ENCODE measurements around the gene THAP4.

Gene THAP4

DNA sequence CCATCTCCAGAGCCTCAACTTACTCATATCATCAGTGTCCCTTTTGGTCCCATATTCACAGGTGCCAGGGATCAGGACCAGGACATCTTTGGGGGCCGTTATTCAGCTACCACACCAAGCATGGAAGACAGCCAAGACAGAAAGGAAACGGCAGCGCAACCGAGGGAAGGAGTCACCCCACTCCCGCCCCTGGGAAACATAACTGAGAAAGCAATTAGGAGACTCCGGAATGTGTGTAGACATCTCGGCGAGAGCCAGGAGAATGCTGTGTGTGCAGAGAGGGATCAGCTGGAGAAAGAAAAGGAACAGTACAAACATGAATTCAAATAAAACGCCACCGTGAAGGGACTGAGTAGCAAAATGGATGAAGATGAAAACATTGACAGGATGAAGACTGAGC lies 91.9 kb downstream of the THAP4 start:
- DNase-seq: no peak

- no peak for DNase-seq
Observed at GRCh38 chr2:241542278-241542605, 94.7 kb downstream of the THAP4 start.

GRCh38 chr2:241541564-241542277 lies 95.2 kb downstream of the THAP4 start:
- DNase-seq: no peak

GRCh38 chr2:241540771-241541561 lies 96.0 kb downstream of the THAP4 start:
- DNase-seq: peak; percentile 45 to 50

GRCh38 chr2:241540401-241540770 lies 96.6 kb downstream of the THAP4 start:
- no peak for DNase-seq

GRCh38 chr2:241539616-241540374 lies 97.2 kb downstream of the THAP4 start:
- DNase-seq: no peak

DNA sequence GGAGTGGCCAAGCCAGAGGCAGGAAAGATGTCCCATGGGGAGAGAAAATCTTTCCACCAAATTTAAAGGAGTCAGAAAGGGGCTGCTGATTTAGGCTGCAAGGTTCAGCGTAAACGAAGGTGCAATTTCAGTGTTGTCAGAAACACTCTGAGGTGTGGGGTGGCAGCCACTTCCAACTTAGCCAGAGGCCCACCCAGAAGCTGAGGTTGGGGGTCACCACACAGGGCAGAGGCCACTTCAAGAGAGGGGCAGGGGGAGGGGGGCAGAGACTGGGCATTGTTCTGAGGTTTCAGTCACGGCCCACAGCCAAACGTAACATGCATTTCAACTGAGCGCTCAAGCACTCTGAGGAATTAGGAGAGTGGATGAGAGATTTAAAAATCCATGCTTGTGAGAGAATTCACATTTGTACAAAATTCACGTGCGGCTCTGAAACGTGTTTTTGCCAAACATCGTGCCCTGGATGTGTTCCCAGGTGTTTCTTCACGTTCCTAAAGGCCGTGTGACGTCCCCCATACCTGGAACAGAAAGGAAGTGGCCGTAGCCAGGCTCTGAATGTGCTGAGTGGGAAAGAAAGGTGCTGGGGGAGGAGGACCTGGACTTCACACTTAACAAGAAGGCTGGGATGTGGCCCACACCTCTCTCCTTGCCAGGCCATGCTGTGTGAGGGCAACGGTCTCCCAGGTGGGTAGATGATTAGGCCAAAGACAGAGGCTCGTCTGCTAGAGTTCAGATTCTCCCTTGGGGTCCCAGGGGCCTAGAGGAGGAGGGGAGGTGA lies 97.9 kb downstream of the THAP4 start:
- no peak for DNase-seq

- no peak for DNase-seq
Observed at GRCh38 chr2:241535871-241536655, 100.9 kb downstream of the THAP4 start.

DNA sequence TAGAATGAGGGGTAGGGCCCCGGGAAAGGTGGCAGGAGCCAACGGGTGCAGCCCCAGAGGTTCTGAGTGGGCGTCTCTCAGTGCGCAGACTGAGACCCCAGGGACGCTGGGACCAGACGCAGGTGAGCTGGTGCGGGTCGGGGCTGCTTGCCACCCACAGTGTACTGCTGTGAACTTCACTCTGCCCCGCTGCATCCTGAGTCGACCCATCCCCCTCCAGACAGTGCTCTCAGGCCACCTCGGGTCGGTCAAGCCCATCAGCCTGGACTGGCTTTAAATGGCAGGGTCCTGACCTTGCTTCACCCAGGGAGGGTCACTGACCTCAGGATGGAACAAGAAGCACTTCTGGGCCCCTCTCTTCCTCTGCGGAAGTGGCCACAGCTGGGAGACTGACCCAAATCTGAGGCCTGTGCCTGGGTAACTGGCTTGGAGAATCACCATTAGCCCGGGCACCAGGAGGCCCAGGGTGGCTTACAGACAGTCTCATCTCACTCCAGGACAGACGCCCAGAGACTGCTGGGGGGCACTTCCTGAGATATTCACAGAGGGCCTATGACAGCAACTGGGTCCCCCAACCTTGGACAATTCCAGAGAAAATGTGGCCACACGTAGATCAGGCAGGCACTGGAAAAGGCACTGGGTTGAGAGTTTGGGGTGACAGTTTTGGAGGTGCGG lies 102.1 kb downstream of the THAP4 start:
- no peak for DNase-seq

Measured in stimulated activated CD4-positive, alpha-beta T cell treated with anti-CD3 and anti-CD28 coated beads, Interleukin-4, amount 100 ng/mL, for 4 hours (primary cell).